ENCODE measurements around the gene FANCB.
A peak's percentile ranks its signal among the peaks of the same experiment; 100 is the strongest.

FANCB gene

GRCh38 chrX:14872851-14873675 is at the start of gene FANCB, which contains the start of gene MOSPD2:
Gene FANCB, minus strand, starts transcription at chrX:14873069. Its CDS starts 7,559 bp downstream, at chrX:14865510.
Gene MOSPD2, plus strand, starts transcription at chrX:14873421. Its CDS starts 108 bp downstream, at chrX:14873529.
- peak; percentile 87 to 88 for DNase-seq (ENCODE audit: low read depth in 2 of 2)

DNA sequence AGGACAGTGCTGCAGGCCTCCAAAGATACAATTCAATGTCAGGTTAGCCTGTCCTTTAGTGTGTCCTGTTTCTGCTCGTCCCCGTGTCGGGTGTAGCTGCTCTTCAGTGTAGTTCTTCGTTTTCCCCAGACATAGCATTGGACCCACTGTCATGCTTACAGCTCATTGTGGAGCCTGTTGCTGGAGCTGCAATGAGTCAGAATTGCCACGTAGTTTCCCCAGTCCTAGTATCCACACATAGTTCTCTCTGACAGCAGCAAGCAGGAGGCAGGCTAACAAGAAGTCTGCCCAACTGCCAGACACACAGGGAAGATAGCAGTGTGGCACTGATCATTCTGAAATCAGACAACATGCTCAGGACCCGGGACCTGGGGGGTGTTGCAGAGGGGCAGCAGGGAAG is 49.6 kb upstream of the FANCB start:
- DNase-seq (ENCODE audit: low read depth in 2 of 2), result no peak

DNA sequence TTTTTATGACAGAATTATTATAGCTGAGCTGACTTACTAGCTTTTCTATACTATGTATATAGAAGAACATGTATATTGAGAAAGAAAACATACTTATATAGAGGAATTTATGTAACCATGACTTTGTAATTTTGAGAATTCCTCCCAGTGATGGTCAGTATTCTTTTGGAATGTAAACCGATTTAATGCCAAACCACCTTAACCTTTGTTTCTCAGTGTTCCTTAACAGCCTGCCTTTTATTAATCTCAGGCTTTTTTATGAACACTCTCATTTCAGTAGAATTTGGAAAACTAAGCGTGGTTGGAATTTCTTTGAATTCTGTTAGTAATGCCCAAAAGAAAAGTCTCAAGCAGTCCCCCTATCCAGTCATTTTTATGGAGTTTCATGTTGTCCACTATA is 47.3 kb upstream of the FANCB start:
- DNase-seq (ENCODE audit: low read depth in 2 of 2), result no peak

DNA sequence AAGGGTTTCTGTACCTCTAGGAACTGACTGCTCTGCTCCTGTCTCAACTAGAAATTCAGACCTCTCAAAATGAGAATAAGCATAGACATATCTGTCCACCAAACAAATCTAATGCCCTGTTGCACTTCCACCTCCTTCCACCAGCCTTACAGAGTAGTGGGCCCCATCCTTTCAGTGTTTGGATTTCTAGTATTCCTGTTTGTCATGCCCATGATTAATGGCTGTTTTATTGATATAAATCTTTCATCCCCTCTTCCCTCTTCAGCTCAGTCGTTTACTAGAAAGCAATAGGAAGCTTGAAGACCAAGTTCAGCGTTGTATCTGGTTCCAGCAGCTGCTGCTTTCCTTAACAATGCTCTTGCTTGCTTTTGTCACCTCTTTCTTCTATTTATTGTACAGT is 46.5 kb upstream of the FANCB start:
- DNase-seq (ENCODE audit: low read depth in 2 of 2), result no peak

DNA sequence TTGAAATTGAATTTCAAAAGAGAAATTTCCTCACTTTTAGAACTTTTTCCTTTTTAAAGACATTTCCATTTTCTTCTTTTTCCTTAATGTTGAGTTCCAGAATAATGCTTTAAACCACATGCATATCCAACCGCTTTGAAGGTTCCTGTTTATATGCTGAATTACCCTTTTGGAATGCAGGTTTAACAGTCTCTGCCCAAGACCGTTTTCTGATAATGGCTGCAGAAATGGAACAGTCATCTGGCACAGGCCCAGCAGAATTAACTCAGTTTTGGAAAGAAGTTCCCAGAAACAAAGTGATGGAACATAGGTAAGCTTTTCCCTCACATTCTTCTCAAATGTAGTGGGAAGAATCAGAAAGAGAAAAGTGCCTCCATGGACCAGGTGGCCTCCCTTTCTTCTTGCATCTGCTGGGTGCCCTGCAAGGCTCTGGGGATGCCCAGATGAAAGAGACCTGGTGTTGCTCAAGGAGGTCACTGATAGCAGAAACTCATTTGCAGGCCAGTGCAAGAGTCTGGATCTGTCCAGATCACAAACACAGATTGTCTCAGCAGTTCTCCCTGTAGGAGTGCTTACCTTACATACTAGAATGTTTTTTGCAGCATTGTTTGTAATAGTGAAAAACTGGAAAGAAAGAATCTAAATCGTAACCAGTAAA is 43.3 kb upstream of the FANCB start:
- no peak for DNase-seq (ENCODE audit: low read depth in 2 of 2)

DNA sequence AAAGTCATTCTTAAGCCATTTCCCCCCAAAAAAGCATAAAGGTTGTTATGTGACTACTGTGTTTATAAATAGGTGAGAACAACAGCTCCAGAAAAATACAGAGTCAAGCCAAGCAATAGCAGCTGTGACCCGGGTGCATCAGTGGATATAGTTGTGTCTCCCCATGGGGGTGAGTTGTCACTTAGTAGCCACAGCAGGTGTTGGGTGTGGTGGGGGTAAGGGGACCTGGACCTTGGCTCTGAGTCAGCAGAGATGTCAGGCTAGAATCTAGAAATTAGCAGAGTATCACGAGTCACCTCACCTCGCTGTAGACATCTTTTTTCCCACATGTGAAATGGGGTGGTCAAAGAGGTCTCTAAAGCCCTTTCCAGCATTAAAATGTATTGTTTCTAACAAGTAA is 42.7 kb upstream of the FANCB start:
- DNase-seq (ENCODE audit: low read depth in 2 of 2), result no peak

DNA sequence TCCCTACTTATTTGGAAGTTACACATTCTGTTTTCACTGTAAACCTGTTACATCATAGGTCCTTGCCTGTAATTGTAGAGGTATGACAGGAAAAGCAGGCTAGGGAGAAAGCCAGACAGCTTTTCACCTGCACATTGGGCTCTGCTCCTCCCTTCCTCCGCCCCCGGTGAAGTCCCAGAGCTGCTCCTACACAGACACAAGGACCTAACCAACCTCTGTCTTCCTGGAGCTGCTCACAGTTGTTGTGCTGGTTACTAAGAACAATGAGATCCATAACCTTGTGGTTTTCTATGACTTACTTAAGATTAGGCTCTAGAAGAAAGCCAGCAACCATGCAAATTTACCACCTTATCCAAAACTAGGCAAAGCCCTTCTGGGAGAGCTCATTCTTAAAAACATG is 40.4 kb upstream of the FANCB start:
- no peak for DNase-seq (ENCODE audit: low read depth in 2 of 2)

- DNase-seq (ENCODE audit: low read depth in 2 of 2), result no peak
Measured at GRCh38 chrX:14903891-14904290, 31.0 kb upstream of the FANCB start.

DNA sequence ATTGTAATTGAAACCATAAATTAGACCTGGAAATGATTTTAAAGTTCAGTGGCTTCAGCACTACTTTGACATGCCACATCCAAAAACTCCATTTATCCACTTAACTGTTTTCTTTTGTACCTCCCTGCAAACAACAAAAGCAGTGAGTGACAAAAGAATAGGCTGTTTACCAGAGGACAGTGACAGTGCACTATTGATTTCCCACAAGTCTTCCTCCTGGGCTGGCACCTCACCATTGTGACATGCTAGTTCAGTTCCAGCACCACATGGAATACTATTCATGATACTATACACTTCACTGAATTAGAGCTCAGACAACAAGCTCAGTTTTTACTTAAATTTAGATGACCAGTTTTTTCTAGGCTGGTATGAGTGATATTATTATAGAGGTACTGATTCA is 29.7 kb upstream of the FANCB start:
- DNase-seq (ENCODE audit: low read depth in 2 of 2), result no peak

DNA sequence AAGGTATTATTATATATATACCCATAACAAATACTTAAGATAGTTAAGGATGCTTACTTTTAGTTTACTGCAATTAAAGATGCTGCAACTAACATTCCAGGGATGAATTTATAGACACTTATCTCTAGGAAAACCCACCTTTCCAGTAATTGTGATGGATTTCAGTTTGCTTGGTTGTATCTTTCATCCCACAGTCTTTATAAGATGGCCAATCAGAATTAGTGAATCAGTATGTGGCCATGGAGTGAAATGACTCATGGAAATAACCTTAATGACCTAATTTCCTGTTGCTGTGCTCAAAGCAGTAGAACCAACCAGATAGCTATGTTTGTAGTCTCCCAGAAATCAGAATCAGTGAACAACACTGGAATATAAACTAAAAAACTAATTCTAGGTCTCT is 26.7 kb upstream of the FANCB start:
- no peak for DNase-seq (ENCODE audit: low read depth in 2 of 2)

DNA sequence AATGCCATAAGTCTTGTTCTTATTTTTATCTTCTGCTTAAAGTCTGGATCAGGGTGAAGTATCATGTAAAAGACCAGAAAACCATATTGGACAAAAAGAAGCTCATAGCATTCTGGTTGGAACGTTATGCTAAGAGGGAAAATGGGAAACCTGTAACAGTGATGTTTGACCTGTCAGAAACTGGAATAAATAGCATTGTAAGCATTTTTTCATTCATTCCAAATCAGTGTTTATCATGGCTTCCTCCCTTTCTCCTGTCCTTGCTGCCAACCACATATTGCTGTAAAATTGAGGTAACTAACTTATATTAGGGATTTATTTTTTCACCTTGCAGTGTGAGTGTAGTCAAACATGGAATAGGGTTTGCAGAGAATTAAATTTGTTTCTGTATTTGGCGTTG is 24.2 kb upstream of the FANCB start:
- no peak for DNase-seq (ENCODE audit: low read depth in 2 of 2)

DNA sequence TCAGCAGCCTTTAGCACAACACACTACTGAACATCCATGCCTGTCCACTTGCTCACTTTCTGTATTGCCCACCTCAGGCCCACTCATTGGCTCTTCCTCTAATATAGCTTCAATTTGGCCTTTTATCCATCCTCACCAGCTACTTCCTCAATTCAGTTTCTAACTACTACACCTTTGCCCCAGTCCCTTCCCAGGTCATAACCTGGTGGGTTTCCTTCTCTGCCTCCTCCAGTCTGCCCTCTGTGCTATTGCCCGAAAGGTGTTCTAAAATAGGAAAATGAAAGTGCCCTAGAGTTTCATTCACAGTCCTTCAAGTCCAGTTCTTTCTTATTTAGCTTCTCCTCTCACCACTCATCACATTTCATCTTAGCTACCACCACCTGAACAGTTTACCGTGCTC is 23.4 kb upstream of the FANCB start:
- DNase-seq (ENCODE audit: low read depth in 2 of 2), result no peak

DNA sequence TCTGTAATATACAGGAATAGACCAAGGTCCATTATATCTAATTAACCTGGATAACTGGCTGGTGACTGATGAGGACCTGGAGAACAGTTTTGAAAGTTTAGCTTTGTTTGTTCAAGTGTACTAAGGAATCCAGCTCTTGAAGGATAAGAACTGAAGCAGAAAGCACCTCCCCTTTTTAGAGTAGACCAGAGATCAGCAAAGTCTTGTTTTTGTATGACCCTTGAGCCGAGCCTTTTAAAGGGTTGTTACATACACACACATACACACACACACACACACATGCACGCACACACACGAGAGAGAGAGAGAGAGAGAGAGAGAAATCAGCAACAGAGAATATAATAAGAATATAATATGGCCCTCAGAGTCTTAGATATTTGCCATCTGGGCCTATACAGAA is 13.4 kb upstream of the FANCB start:
- DNase-seq (ENCODE audit: low read depth in 2 of 2), result no peak

GRCh38 chrX:14884714-14885113 is 11.8 kb upstream of the FANCB start:
- no peak for DNase-seq (ENCODE audit: low read depth in 2 of 2)

DNA sequence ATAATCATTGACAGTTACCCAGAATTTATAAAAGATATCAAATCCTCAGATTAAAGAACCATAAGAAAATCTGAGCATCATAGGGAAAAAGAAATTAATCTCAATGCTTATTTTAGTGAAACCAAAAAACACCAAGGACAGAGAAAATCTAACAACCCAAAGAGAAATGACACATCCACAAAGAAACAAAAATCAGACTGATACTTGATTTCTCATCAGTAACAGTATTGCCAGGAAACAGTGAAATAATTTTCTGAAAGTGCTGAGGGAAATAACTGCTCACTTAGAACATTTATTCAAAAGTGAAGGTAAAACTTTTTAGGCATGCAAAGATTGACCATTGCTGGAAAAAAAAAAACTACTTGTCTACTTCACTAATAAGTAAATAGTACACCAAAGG is 11.0 kb upstream of the FANCB start:
- DNase-seq (ENCODE audit: low read depth in 2 of 2), result no peak

DNA sequence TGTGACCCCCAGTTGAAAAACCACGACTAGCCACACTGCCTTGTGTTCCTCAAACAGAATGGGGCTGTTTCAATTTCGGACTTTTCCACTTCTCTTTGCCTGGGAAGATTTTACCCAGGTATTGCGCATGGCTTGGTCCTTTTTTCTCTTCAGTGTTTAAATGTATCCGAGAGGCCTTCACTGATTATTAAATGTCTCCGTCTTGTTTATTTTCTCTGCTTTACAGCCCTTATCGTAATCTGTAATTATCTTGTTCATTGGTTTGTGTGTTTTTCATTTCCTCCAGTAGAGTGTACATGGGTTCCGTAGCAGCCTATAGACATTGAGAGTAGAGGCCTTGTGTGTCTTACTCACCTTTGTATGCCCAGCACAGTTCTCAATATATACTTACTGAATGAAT is 2.8 kb upstream of the FANCB start:
- DNase-seq (ENCODE audit: low read depth in 2 of 2), result no peak

- no peak for DNase-seq (ENCODE audit: low read depth in 2 of 2)
Measured at GRCh38 chrX:14873676-14874049, 794 bp upstream of the FANCB start.

DNA sequence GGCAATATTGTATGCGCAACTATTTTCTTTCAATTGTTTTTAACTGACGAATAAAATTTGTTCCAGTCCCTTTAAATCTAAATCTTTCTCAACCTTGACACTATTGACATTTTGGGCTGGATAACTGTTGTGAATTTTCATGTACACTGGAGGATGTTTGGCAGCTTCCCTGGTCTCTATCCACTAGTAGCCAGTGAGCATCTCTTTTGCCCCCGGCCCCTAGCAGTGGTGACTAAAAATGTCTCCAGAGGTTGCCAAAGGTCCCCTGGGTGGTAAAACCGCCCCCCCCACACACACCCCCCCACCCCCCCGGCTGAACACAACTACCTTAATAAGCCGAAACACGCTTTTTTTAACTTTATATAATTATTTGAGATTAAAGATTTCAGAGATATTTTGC is 514 bp downstream of the FANCB start:
- no peak for DNase-seq (ENCODE audit: low read depth in 2 of 2)

DNA sequence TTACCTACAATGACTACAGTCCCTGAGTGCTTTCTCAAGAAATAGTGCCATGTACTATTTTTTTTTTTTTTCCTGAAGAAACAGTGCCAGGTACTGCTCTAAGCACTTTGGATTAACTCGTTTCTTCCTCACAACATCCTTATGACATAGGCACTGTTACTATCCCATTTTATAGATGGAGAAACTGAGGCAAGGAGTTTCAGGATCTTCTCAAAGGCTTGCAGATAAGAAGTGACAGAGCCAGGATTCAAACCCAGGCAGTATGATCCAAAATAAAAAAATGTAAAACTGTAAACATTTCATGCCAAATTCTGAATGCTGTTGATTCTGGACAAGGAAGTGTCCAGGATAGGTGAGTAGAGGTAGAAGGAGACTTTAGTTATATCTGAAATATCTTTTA is 1.1 kb downstream of the FANCB start:
- DNase-seq (ENCODE audit: low read depth in 2 of 2), result no peak

GRCh38 chrX:14865201-14865600 is 7.7 kb downstream of the FANCB start:
- no peak for DNase-seq (ENCODE audit: low read depth in 2 of 2)

DNA sequence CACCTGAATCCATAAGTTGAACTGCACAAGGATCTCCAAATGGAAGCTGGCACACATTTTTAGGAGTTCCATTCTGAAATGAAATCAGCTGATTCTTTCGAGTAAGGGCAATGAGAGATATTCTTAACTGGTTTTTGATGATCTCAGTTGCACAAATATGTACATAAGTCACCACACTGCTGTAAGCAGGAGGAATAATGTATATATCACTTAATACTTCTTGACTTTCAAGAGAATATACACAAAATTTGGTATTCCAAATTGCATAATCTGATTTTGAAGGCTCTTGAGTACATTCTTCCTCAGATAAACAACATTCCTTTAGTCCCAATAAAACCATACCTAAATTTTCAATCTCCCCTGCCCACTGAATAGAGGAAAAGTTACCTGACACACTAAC is 8.2 kb downstream of the FANCB start:
- DNase-seq (ENCODE audit: low read depth in 2 of 2), result no peak

DNA sequence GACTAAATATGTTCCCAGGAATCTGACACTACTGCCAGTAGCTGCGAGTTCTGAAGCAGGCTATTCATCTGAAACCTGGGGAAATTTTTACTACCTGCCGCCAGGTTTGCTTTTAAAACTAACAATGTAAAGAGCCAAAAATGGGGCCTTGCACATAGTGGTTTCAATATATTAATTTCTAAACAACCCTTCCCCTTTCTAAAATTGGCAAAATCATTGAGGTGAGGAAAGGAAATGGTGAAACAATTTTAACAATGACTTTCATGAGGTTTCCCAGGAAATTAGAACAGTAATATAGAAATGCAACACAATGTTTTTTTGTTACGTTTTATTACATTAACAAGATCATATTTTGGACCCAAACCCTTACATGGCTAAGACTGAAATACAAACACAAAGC is 21.3 kb downstream of the FANCB start:
- DNase-seq (ENCODE audit: low read depth in 2 of 2), result no peak

GRCh38 chrX:14843666-14844065 is 29.2 kb downstream of the FANCB start:
- DNase-seq (ENCODE audit: low read depth in 2 of 2), result no peak

- DNase-seq (ENCODE audit: low read depth in 2 of 2), result no peak
Measured at GRCh38 chrX:14837155-14837554, 35.7 kb downstream of the FANCB start.
